Body of pancreas (tissue), 4 donors: Measurements from ENCODE around the gene SDHAF1. TPM values are rescaled to one million over a fixed set of nuclear protein-coding genes. Genes with fewer than 3 reads are reported as not detected.

Source experiments
- ATAC-seq: fragments of 150-250 bp; one replicate; pipeline ENCODE4 v1.9.1; 2016
- DNase-seq, 4 donors: peaks; one replicate each; pipeline ENCODE4 v3.0.0-alpha.2; 2019
- H3K27ac ChIP-seq, 4 donors: fragments of 200-600 bp; sonication (generic); 1 replicate in 3 of 4; 2 replicates in 1 of 4; pipeline versions ENCODE4 v1.5.1 to v1.6.1; 2016 to 2019; ENCODE audit warnings: mild to moderate bottlenecking in 1 of 4, mixed read lengths in 1 of 4, moderate library complexity in 1 of 4
- H3K27me3 ChIP-seq, 2 donors: fragments of 200-600 bp; sonication (generic); one replicate each; pipeline ENCODE4 v1.6.0; 2016; ENCODE audit warnings: mild to moderate bottlenecking in 1 of 2
- H3K36me3 ChIP-seq, 2 donors: fragments of 200-600 bp; sonication (generic); replicated peaks in 1 of 2; 2 replicates each; pipeline ENCODE4 v1.5.1; 2016; ENCODE audit warnings: low read depth in 2 of 2; ENCODE audit not compliant: insufficient read depth in 1 of 2
- H3K4me1 ChIP-seq: fragments of 200-600 bp; sonication (generic); one replicate; pipeline ENCODE4 v1.6.0; 2016
- H3K4me3 ChIP-seq, 2 donors: fragments of 200-600 bp; sonication (generic); 1 replicate in 1 of 2; 2 replicates in 1 of 2; pipeline ENCODE4 v1.5.1; 2016 to 2019
- H3K9me3 ChIP-seq, 3 donors: fragments of 200-600 bp; sonication (generic); 1 replicate in 2 of 3; 2 replicates in 1 of 3; pipeline ENCODE4 v1.5.1; 2016
- CTCF ChIP-seq, 7 experiments: fragments of 450-650 bp in 4 of 7; fragments of 200-600 bp in 3 of 7; sonication (generic) in 3 of 7; IDR thresholded peaks; one replicate each; pipeline ENCODE4 v1.5.1; 2016 to 2019; ENCODE audit warnings: antibody characterized with exemption in 7 of 7
- POLR2A ChIP-seq, 3 donors: fragments of 450-650 bp; IDR thresholded peaks; one replicate each; pipeline ENCODE4 v1.6.1; 2016; ENCODE audit warnings: antibody characterized with exemption in 3 of 3, mild to moderate bottlenecking in 2 of 3
- WGBS, 2 donors: methylation state at CpG; one replicate each; pipeline ENCODE4 v1.1.5; 2017; 5-methylcytosine and 5-hydroxymethylcytosine counted together
- intact Hi-C: fragments of 100-400 bp; cut with DNase I; formaldehyde crosslinking; loops from one replicate; pipeline ENCODE4 v1.15.1; 2023
- small RNA-seq: library from RNA; depleted of rRNA; stranded (forward); fragments of <200 nt; gene quantifications from one replicate; pipeline ENCODE3, GENCODE V24; 2016
- total RNA-seq, 2 donors: library from RNA; depleted of rRNA; stranded (reverse); fragments of >200 nt; gene quantifications; one replicate each; pipeline ENCODE4 v1.1.0, GENCODE V29; 2016

SDHAF1 gene
- total RNA-seq, 2 donors from 2014 or later: 33.9 to 39.2 TPM

GRCh38 chr19:36041831-36042230 is 46.8 kb downstream of the SDHAF1 start:
- H3K27ac ChIP-seq: peak overlapping the region in 2 of 4 donors; percentile 39 to 42
- no peaks in the 10 kb centered on the region for H3K4me1 ChIP-seq
- ATAC-seq: peak; percentile 83
- no peak overlapping the region for H3K4me3 ChIP-seq
- no peak for TF ChIP-seq POLR2A (IDR thresholded peaks at IDR 0.05)
- TF ChIP-seq CTCF (IDR thresholded peaks at IDR 0.05): no peak
- intact Hi-C loops: no loop called here
- H3K9me3 ChIP-seq: no peaks in the 10 kb centered on the region
- peaks cover 0 to 3% of the 10 kb centered on the region in 2 donors for H3K36me3 ChIP-seq
- no peaks in the 10 kb centered on the region for H3K27me3 ChIP-seq
- 34% methylated on average over 3 of the region's 3 CpGs for WGBS, 2 donors
- peak in 3 of 4 donors; percentile 16 to 53 (median 35) for DNase-seq

- no peaks in the 10 kb centered on the region for H3K9me3 ChIP-seq
- 88 to 95% methylated on average over 2 of the region's 2 CpGs for WGBS, 2 donors
- H3K36me3 ChIP-seq: no peaks in the 10 kb centered on the region
- H3K27ac ChIP-seq: no peak overlapping the region
- intact Hi-C loops: no loop called here
- no peak overlapping the region for H3K4me3 ChIP-seq
- no peak for TF ChIP-seq CTCF (IDR thresholded peaks at IDR 0.05)
- no peak for TF ChIP-seq POLR2A (IDR thresholded peaks at IDR 0.05)
- DNase-seq: no peak
- H3K4me1 ChIP-seq: no peaks in the 10 kb centered on the region
- no peaks in the 10 kb centered on the region for H3K27me3 ChIP-seq
- no peak for ATAC-seq
Measured at GRCh38 chr19:36043952-36044351, 49.0 kb downstream of the SDHAF1 start.

Small RNA genes within 50 kb of the gene (small RNA-seq; reads per million reads assigned to genes)
- gene AF038458.1: not detected

Other genes starting within 250 kb of the SDHAF1 start
- gene U2AF1L4, start 249.8 kb upstream of the SDHAF1 start, total RNA-seq: 10 to 100 TPM; 26.2 to 83.4 TPM
- 10 to 100 TPM; 10.6 to 21.1 TPM for gene PSENEN, start 249.5 kb upstream of the SDHAF1 start, total RNA-seq
- 1 to 10 TPM; 6.7 to 7.6 TPM for gene LIN37, start 246.6 kb upstream of the SDHAF1 start, total RNA-seq
- gene HSPB6, start 238.2 kb upstream of the SDHAF1 start, total RNA-seq: 100 to 1,000 TPM in 1 of 2 donors, 10 to 100 TPM in 1; 35.0 to 117 TPM
- 10 to 100 TPM in 1 of 2 donors, 1 to 10 TPM in 1; 7.3 to 14.2 TPM for gene PROSER3, start 237.0 kb upstream of the SDHAF1 start, total RNA-seq
- gene ARHGAP33, start 219.6 kb upstream of the SDHAF1 start, total RNA-seq: 10 to 100 TPM in 1 of 2 donors, 1 to 10 TPM in 1; 8.6 to 71.5 TPM
- gene PRODH2, start 182.3 kb upstream of the SDHAF1 start, total RNA-seq: 1 to 10 TPM in 1 of 2 donors, under 1 TPM in 1; 0.99 to 3.9 TPM
- gene NPHS1, start 142.7 kb upstream of the SDHAF1 start, total RNA-seq: 10 to 100 TPM; 14.0 to 33.6 TPM
- 10 to 100 TPM; 42.5 to 75.5 TPM for gene KIRREL2, start 138.3 kb upstream of the SDHAF1 start, total RNA-seq
- gene APLP1, start 126.6 kb upstream of the SDHAF1 start, total RNA-seq: 10 to 100 TPM; 40.9 to 47.0 TPM
- gene NFKBID, start 94.6 kb upstream of the SDHAF1 start, total RNA-seq: 1 to 10 TPM; 6.3 to 6.5 TPM
- gene HCST, start 92.7 kb upstream of the SDHAF1 start, total RNA-seq: 1 to 10 TPM in 1 of 2 donors, not detected in 1; 5.2 TPM
- 10 to 100 TPM; 19.2 to 38.6 TPM for gene TYROBP, start 86.9 kb upstream of the SDHAF1 start, total RNA-seq
- gene LRFN3, start 58.8 kb upstream of the SDHAF1 start, total RNA-seq: 10 to 100 TPM; 13.2 to 14.5 TPM
- gene SYNE4, start 13.6 kb downstream of the SDHAF1 start, total RNA-seq: 1 to 10 TPM; 4.9 to 9.3 TPM
- gene ALKBH6, start 19.0 kb downstream of the SDHAF1 start, total RNA-seq: 10 to 100 TPM in 1 of 2 donors, 1 to 10 TPM in 1; 9.6 to 33.0 TPM
- 1 to 10 TPM; 3.3 to 4.9 TPM for gene CLIP3, start 37.7 kb downstream of the SDHAF1 start, total RNA-seq
- gene THAP8, start 59.1 kb downstream of the SDHAF1 start, total RNA-seq: 1 to 10 TPM; 1.3 to 6.0 TPM
- gene WDR62, start 59.7 kb downstream of the SDHAF1 start, total RNA-seq: under 1 TPM; 0.26 to 0.33 TPM
- gene OVOL3, start 116.0 kb downstream of the SDHAF1 start, total RNA-seq: not detected
- gene POLR2I, start 119.7 kb downstream of the SDHAF1 start, total RNA-seq: 10 to 100 TPM; 33.5 to 95.9 TPM
- gene TBCB, start 120.3 kb downstream of the SDHAF1 start, total RNA-seq: 10 to 100 TPM; 49.8 to 71.3 TPM
- 10 to 100 TPM; 53.7 to 56.0 TPM for gene CAPNS1, start 144.9 kb downstream of the SDHAF1 start, total RNA-seq
- 10 to 100 TPM in 1 of 2 donors, 1 to 10 TPM in 1; 1.6 to 29.0 TPM for gene COX7A1, start 157.3 kb downstream of the SDHAF1 start, total RNA-seq
- 1 to 10 TPM; 4.9 to 5.3 TPM for gene ZNF565, start 219.5 kb downstream of the SDHAF1 start, total RNA-seq
- gene ZNF146, start 219.9 kb downstream of the SDHAF1 start, total RNA-seq: 10 to 100 TPM; 23.7 to 38.7 TPM